Gastroesophageal sphincter (tissue), 4 donors: ENCODE measurements around the gene WTIP. TPM values are rescaled to one million over a fixed set of nuclear protein-coding genes. Genes with fewer than 3 reads are reported as not detected.

Experiments used
- ATAC-seq: fragments of 150-250 bp; one replicate; pipeline ENCODE4 v1.9.1; 2016; ENCODE audit warnings: mild to moderate bottlenecking, moderate library complexity
- H3K27ac ChIP-seq, 4 donors: fragments of 200-600 bp; sonication (generic) in 3 of 4; 1 replicate in 3 of 4; 2 replicates in 1 of 4; pipeline ENCODE4 v1.5.1; 2016 to 2019
- H3K27me3 ChIP-seq: fragments of 200-600 bp; sonication (generic); one replicate; pipeline ENCODE4 v1.5.1; 2019
- H3K36me3 ChIP-seq, 2 donors: fragments of 200-600 bp; sonication (generic); one replicate each; pipeline ENCODE4 v1.5.1; 2019; ENCODE audit warnings: control low read depth in 1 of 2
- H3K4me1 ChIP-seq, 3 donors: fragments of 200-600 bp; sonication (generic); 1 replicate in 2 of 3; 2 replicates in 1 of 3; pipeline ENCODE4 v1.5.1; 2016 to 2019; ENCODE audit warnings: control low read depth in 2 of 3
- H3K4me3 ChIP-seq, 2 donors: fragments of 200-600 bp; sonication (generic); one replicate each; pipeline ENCODE4 v1.5.1; 2019; ENCODE audit warnings: mild to moderate bottlenecking in 1 of 2, moderate library complexity in 1 of 2
- H3K9me3 ChIP-seq, 3 donors: fragments of 200-600 bp; sonication (generic); one replicate each; pipeline ENCODE4 v1.5.1; 2017 to 2019; ENCODE audit warnings: control low read depth in 2 of 3
- EP300 ChIP-seq: sonication (generic); formaldehyde crosslinking; IDR thresholded peaks from one replicate; pipeline ENCODE4 v1.6.1; 2017; ENCODE audit warnings: antibody characterized with exemption, mild to moderate bottlenecking
- POLR2A ChIP-seq, 2 donors: fragments of 450-650 bp; IDR thresholded peaks; one replicate each; pipeline ENCODE4 v1.6.1; 2017; ENCODE audit warnings: antibody characterized with exemption in 2 of 2, mild to moderate bottlenecking in 2 of 2, moderate library complexity in 1 of 2
- POLR2AphosphoS5 ChIP-seq: sonication (generic); formaldehyde crosslinking; IDR thresholded peaks from one replicate; pipeline ENCODE4 v1.6.1; 2017; ENCODE audit warnings: antibody characterized with exemption
- WGBS, 2 donors: methylation state at CpG; one replicate each; pipeline ENCODE4 v1.1.5; 2018; ENCODE audit warnings: low coverage in 1 of 2; 5-methylcytosine and 5-hydroxymethylcytosine counted together
- total RNA-seq, 4 donors: library from RNA; depleted of rRNA; stranded (reverse); fragments of >200 nt; gene quantifications; one replicate each; pipeline ENCODE4 v1.1.0, GENCODE V29; 2016
- TF ChIP-seq, protein P1 (sequence below), 4 experiments: fragments of 200-600 bp in 2 of 4; fragments of 450-650 bp in 2 of 4; sonication (generic) in 1 of 4; IDR thresholded peaks; one replicate each; pipeline ENCODE4 v1.5.1; 2017 to 2019; ENCODE audit warnings: antibody characterized with exemption in 4 of 4, mild to moderate bottlenecking in 2 of 4, moderate library complexity in 2 of 4

Gene WTIP
- total RNA-seq, 4 donors from 2014 or later = 18.8 to 59.6 (median 43.6) TPM

DNA sequence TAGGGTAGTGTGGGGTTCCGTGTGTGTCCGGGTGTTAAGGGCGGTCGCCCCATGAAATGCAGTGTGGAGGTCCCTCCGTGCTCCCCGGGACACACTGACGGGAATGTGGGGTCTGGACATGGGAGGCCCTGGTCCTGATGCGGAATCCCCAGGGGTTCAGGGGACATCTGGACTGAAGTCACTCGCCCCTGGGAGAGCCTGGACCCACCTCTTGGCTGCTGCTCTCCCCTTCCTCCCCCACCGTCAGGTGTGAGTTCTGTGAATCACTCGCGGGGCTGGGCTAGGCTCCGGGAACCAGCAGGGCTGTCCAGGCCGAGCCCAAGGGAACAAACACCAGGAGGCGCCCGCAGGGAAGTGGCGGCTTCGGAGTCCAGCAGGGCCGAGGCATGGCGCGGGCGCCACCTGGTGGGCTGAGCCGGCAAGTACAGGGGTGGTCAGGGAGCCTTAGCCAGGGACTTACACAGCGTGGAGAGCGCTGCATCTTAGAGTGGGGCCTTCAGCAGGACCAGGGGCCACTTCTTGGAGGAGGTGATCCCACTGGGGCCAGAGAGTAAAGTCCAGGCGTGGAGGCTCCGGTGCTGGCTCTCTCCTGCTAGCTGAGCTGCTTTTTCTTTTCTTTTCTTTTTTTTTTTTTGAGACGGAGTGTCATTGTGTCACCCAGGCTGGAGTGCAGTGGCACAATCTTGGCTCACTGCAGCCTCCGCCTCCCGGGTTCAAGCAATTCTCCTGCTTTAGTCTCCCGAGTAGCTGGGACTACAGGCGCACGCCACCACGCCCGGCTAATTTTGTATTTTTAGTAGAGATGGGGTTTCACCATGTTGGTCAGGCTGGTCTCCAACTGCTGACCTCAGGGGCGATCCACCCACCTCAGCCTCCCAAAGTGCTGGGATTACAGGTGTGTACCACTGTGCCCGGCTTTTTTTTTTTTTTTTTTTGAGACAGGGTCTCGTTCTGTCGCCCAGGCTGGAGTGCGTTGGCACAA is 20.1 kb downstream of the WTIP start:
- Histone ChIP-seq H3K4me1 (peaks cover 0 to 27% (median 7%) of the 10 kb centered on the region in 3 donors), H3K4me3 (no peak overlapping the region), H3K27me3 (no peaks in the 10 kb centered on the region), H3K36me3 (peaks cover 0 to 36% of the 10 kb centered on the region in 2 donors), H3K27ac (peak overlapping the region in 2 of 4 donors; percentile 48 to 52), H3K9me3 (no peaks in the 10 kb centered on the region)
- TF ChIP-seq, protein P1, sequence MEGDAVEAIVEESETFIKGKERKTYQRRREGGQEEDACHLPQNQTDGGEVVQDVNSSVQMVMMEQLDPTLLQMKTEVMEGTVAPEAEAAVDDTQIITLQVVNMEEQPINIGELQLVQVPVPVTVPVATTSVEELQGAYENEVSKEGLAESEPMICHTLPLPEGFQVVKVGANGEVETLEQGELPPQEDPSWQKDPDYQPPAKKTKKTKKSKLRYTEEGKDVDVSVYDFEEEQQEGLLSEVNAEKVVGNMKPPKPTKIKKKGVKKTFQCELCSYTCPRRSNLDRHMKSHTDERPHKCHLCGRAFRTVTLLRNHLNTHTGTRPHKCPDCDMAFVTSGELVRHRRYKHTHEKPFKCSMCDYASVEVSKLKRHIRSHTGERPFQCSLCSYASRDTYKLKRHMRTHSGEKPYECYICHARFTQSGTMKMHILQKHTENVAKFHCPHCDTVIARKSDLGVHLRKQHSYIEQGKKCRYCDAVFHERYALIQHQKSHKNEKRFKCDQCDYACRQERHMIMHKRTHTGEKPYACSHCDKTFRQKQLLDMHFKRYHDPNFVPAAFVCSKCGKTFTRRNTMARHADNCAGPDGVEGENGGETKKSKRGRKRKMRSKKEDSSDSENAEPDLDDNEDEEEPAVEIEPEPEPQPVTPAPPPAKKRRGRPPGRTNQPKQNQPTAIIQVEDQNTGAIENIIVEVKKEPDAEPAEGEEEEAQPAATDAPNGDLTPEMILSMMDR (IDR thresholded peaks at IDR 0.05) = peak in 3 of 4 experiments; percentile 98 to 99 (median 98)
- TF ChIP-seq POLR2A (IDR thresholded peaks at IDR 0.05) (no peak), POLR2AphosphoS5 (peak; percentile 50), EP300 (no peak)
- WGBS, 2 donors = 0 to 51% methylated on average over 3 to 23 of the region's 40 CpGs
- ATAC-seq = peak; percentile 92

DNA sequence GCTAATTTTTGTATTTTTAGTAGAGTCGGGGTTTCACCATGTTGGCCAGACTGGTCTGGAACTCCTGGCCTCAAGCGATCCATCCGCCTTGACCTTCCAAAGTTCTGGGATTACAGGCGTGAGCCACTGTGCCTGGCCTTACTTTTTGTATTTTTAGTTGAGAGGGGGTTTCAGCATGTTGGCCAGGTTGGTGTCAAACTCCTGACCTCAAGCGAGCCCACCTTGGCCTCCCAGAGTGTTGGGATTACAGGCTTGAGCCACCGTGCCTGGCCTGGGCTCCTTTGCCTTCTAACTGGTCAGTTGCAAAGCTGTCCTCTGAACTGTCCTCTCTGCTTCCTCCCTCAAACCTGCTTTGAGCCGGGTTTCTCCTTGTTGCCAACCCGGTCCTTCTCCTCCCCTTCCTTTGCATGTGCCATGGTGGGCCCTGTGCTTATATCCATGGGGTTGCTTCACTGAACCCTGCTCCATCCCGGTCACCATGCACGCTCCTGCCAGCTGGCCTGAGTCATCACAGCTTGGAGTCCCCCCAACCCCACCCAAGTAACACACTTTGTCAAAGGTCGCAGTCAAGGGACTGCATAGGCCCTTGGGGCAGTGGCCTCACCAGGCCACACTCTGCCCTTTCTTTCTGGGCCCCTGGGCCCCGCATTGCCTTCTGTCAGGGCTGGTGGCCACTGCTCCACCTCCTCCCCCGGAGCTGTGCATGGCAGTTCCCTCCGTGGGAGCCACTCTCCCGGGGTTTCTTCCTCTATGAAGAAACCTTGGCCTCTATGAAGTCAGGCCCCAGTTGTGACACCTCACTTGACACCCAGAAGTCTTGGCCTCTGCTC is 21.2 kb downstream of the WTIP start:
- no peak overlapping the region for H3K27ac ChIP-seq
- H3K4me1 ChIP-seq = peaks cover 0 to 27% (median 7%) of the 10 kb centered on the region in 3 donors
- TF ChIP-seq POLR2A (IDR thresholded peaks at IDR 0.05) (no peak), EP300 (no peak)
- TF ChIP-seq, protein P1 (IDR thresholded peaks at IDR 0.05) = no peak
- H3K9me3 ChIP-seq = no peaks in the 10 kb centered on the region
- WGBS, 2 donors = 67 to 81% methylated on average over 4 to 11 of the region's 15 CpGs
- H3K4me3 ChIP-seq = no peak overlapping the region
- no peak for ATAC-seq
- no peaks in the 10 kb centered on the region for H3K27me3 ChIP-seq
- peaks cover 0 to 25% of the 10 kb centered on the region in 2 donors for H3K36me3 ChIP-seq

DNA sequence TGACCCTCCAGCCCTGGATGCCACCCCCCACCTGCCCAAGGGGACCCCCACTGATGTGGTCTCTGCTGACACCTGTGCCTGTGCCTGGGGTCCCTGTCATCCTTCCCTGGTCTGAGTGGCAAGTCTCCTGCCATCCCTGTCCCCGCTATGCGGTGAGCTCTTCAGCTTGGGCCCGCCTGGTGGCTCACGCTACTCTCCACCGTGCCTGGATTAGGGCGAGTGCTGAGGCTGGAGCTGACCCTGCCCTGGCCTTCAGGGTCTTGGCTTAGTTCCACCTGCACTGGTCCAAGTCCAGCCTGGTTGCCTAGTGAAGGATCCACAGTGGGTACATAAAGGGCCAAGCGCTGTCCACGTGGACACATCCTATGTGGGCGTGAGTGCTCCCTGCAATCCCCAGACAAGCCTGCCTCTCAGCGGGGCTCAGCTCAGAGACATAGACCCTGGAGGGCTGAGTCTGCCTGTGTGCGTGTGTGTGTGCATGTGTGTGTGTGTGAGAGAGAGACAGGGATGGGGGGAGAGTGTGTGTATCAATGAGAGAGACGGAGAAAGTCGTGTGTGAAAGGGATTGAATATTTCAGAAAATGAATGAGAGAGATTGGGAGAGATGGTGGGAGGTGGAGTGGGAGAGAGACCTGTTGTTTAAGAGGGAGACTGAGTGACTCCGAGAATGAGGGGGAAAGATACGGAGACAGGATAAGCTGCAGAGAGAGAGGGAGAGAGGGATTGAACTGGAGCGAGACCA is 22.1 kb downstream of the WTIP start:
- no peak for ATAC-seq
- Histone ChIP-seq H3K4me1 (peaks cover 0 to 27% (median 7%) of the 10 kb centered on the region in 3 donors), H3K4me3 (no peak overlapping the region), H3K27me3 (no peaks in the 10 kb centered on the region), H3K36me3 (peaks cover 0 to 16% of the 10 kb centered on the region in 2 donors), H3K9me3 (no peaks in the 10 kb centered on the region), H3K27ac (no peak overlapping the region)
- no peak for TF ChIP-seq EP300
- no peak for TF ChIP-seq POLR2A (IDR thresholded peaks at IDR 0.05)
- TF ChIP-seq, protein P1 (IDR thresholded peaks at IDR 0.05) = no peak
- TF ChIP-seq POLR2AphosphoS5 = no peak
- 52 to 54% methylated on average over 5 to 6 of the region's 16 CpGs for WGBS, 2 donors

DNA sequence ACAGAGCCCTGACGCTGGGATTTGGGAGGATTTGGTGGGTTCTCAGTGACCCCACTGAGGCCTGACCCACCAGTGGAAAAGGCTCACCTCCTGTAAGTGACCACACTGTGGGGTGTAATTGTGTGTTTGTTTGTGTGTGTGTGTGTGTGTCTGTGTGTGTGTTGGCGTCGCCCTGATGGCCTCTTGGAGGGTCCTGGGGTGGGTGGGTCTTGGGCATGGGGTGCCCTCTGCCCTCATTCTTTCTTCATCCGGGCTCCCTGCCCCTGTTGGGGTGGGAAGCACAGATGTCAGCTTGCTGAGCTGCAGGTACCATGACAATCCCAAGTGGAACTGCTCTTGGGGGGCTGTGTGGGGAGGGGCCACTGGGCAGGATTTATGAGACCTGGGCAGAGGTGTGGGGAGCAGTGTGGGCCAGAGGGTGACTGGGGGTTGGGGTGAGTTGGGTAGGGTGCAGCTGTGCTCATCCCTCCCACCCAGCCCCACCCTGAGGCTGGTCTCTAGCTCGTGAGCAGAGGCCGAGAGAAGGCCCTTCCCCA is 22.8 kb downstream of the WTIP start:
- Histone ChIP-seq H3K27me3 (no peaks in the 10 kb centered on the region), H3K4me1 (peaks cover 0 to 27% (median 7%) of the 10 kb centered on the region in 3 donors), H3K27ac (no peak overlapping the region), H3K36me3 (peaks cover 0 to 9% of the 10 kb centered on the region in 2 donors), H3K4me3 (no peak overlapping the region), H3K9me3 (no peaks in the 10 kb centered on the region)
- ATAC-seq = no peak
- TF ChIP-seq EP300 = no peak
- TF ChIP-seq POLR2AphosphoS5 = no peak
- TF ChIP-seq, protein P1 (IDR thresholded peaks at IDR 0.05) = no peak
- TF ChIP-seq POLR2A (IDR thresholded peaks at IDR 0.05) = no peak
- 27 to 67% methylated on average over 1 of the region's 6 CpGs for WGBS, 2 donors
